Large intestine (tissue), 3 donors: ENCODE measurements around the gene SNCB. TPM values are rescaled to one million over a fixed set of nuclear protein-coding genes. Genes with fewer than 3 reads are reported as not detected.

Experiments used
- DNase-seq, 2 donors: peaks; one replicate each; pipeline versions ENCODE4 v3.0.0 to v3.0.0-alpha.2; 2013
- H3K27ac ChIP-seq: one replicate; pipeline ENCODE4 v1.5.1; 2013; ENCODE audit warnings: low read length
- H3K27me3 ChIP-seq: 2 replicates; pipeline ENCODE4 v1.6.1; 2013; ENCODE audit warnings: low read length; ENCODE audit not compliant: control insufficient read depth, insufficient read depth
- H3K36me3 ChIP-seq: 2 replicates; pipeline ENCODE4 v1.6.1; 2013; ENCODE audit warnings: low read length; ENCODE audit not compliant: control insufficient read depth, insufficient read depth
- H3K4me1 ChIP-seq: one replicate; pipeline ENCODE4 v1.6.1; 2013; ENCODE audit warnings: low read length; ENCODE audit not compliant: control insufficient read depth, insufficient read depth
- H3K4me3 ChIP-seq: one replicate; pipeline ENCODE4 v1.5.1; 2013; ENCODE audit warnings: low read length
- H3K9me3 ChIP-seq: one replicate; pipeline ENCODE4 v1.6.1; 2013; ENCODE audit warnings: mild to moderate bottlenecking, low read depth, low read length, moderate library complexity; ENCODE audit not compliant: control insufficient read depth
- WGBS: methylation state at CpG from one replicate; pipeline ENCODE4 v1.1.5; 2013; ENCODE audit warnings: low lambda C conversion rate; ENCODE audit not compliant: insufficient coverage; 5-methylcytosine and 5-hydroxymethylcytosine counted together
- polyA plus RNA-seq: library from polyadenylated mRNA; unstranded; fragments of 120-200 nt; gene quantifications from one replicate; pipeline ENCODE4 v1.2.1, GENCODE V29; 2013

The SNCB gene
- polyA plus RNA-seq, 1 donor: 0.39 TPM

- H3K27ac ChIP-seq: no peak overlapping the region
- no peak overlapping the region for H3K4me3 ChIP-seq
- DNase-seq: no peak
- no peaks in the 10 kb centered on the region for H3K9me3 ChIP-seq
- H3K4me1 ChIP-seq: peaks cover 14% of the 10 kb centered on the region
- 100% methylated on average over 1 of the region's 18 CpGs for WGBS
- H3K36me3 ChIP-seq: no peaks in the 10 kb centered on the region
- H3K27me3 ChIP-seq: peaks cover 4% of the 10 kb centered on the region
Measured at GRCh38 chr5:176671890-176672747, 41.8 kb upstream of the SNCB start.

DNA sequence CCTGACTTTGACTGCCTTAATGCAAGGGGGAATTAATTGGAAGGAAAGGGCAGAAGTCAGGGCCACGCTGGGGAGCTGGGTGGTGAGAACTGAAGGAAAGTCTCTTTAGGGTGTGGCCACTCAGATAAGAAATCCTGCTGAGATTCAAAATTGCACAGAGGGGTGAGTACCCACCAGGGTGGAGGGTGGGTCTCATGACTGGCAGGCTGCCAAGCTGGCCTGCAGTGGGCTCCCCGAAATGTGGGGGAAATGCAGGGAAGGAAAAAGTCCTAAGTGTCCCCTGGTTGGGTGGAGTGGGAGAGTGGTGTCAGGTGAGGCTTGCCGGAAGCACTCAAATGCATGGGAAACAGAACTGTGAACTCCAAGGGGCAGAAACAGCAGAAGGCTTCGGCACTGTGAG lies 41.1 kb upstream of the SNCB start:
- Histone ChIP-seq H3K27ac (no peak overlapping the region), H3K9me3 (no peaks in the 10 kb centered on the region), H3K36me3 (no peaks in the 10 kb centered on the region), H3K4me1 (peaks cover 9% of the 10 kb centered on the region), H3K27me3 (peaks cover 4% of the 10 kb centered on the region), H3K4me3 (no peak overlapping the region)
- WGBS: 30% methylated on average over 2 of the region's 4 CpGs
- peak in 1 of 2 donors; percentile 59 for DNase-seq

DNA sequence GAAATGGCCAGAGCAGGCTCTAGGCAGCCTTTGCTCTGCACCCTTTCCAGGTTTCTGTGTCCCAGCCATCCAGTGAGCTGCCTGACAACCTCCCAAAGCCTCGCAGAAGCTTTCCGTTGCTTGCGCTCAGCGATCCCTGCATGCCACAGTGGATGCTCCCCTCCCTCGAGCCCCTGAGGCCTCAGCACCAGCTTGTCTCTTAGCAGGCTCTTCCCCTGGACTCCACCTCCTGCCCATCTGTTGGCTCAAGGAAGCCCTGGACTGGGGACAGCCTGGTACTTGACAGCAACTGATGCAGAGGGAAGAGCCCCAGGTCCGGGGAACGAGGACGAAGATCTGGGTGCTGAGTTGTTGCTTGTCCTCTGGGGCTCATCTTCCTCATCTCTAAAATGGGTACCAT lies 40.1 kb upstream of the SNCB start:
- Histone ChIP-seq H3K36me3 (no peaks in the 10 kb centered on the region), H3K9me3 (no peaks in the 10 kb centered on the region), H3K4me1 (peaks cover 9% of the 10 kb centered on the region), H3K27me3 (peaks cover 6% of the 10 kb centered on the region), H3K4me3 (no peak overlapping the region), H3K27ac (no peak overlapping the region)
- no CpG with 5 or more reads among the region's 8 CpGs for WGBS
- DNase-seq: no peak

DNA sequence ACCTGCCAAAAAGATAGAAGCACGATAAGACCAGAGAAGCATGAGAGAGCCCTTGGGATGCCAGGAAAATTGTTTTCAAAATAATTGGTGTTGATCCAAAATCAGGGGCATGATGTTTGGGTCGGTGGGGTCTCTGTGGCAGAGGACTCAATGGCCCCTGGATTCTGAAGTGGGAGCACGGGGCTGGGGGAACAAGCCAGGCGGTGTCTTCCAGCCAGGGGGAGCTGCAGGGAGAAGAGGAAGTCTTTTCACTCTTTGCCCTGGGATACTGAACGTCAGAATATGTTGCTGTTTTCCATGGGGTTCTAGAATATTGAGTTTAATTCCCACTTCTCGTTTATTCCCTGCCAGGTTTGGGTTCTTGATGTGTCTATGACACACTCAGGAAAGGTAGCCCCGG lies 37.3 kb upstream of the SNCB start:
- H3K27me3 ChIP-seq: peaks cover 25% of the 10 kb centered on the region
- WGBS: 70% methylated on average over 2 of the region's 7 CpGs
- DNase-seq: no peak

GRCh38 chr5:176665517-176665916 lies 35.2 kb upstream of the SNCB start:
- Histone ChIP-seq H3K9me3 (no peaks in the 10 kb centered on the region), H3K4me3 (no peak overlapping the region), H3K27ac (no peak overlapping the region), H3K27me3 (peaks cover 28% of the 10 kb centered on the region), H3K36me3 (no peaks in the 10 kb centered on the region), H3K4me1 (peaks cover 2% of the 10 kb centered on the region)
- 80% methylated on average over 2 of the region's 6 CpGs for WGBS
- DNase-seq: no peak

More for the DNA sequence above, 37.3 kb upstream of the SNCB start:
- Histone ChIP-seq H3K36me3 (no peaks in the 10 kb centered on the region), H3K4me3 (no peak overlapping the region), H3K4me1 (peaks cover 9% of the 10 kb centered on the region), H3K27ac (no peak overlapping the region), H3K9me3 (no peaks in the 10 kb centered on the region)

DNA sequence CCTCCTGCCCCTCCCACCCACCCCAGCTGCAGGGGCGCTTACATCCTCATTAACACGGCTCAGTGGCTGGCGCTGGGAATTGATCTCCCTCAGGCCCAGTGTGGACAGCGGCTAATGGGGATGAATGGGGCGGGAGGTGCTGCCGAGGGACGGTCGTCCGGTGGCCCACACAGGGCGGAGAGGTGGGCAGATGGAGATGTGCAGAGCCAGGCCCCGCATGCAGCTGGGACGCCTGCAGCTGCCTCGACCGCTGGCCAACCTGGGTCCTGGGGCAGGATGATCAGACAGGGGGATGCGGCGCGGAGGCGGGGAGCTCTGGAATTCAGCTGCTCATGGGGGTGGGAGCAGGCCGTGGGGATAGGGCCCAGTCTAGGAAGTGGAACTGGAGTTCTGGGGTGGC lies 34.6 kb upstream of the SNCB start:
- DNase-seq: no peak
- Histone ChIP-seq H3K4me1 (no peaks in the 10 kb centered on the region), H3K36me3 (no peaks in the 10 kb centered on the region), H3K27me3 (peaks cover 28% of the 10 kb centered on the region), H3K9me3 (no peaks in the 10 kb centered on the region), H3K4me3 (no peak overlapping the region), H3K27ac (no peak overlapping the region)
- WGBS: no CpG with 5 or more reads among the region's 19 CpGs

- no peaks in the 10 kb centered on the region for H3K4me1 ChIP-seq
- no CpG with 5 or more reads among the region's 6 CpGs for WGBS
- peaks cover 28% of the 10 kb centered on the region for H3K27me3 ChIP-seq
- no peak for DNase-seq
- H3K27ac ChIP-seq: no peak overlapping the region
- no peak overlapping the region for H3K4me3 ChIP-seq
- no peaks in the 10 kb centered on the region for H3K9me3 ChIP-seq
- no peaks in the 10 kb centered on the region for H3K36me3 ChIP-seq
Measured at GRCh38 chr5:176664479-176664878, 34.1 kb upstream of the SNCB start.

DNA sequence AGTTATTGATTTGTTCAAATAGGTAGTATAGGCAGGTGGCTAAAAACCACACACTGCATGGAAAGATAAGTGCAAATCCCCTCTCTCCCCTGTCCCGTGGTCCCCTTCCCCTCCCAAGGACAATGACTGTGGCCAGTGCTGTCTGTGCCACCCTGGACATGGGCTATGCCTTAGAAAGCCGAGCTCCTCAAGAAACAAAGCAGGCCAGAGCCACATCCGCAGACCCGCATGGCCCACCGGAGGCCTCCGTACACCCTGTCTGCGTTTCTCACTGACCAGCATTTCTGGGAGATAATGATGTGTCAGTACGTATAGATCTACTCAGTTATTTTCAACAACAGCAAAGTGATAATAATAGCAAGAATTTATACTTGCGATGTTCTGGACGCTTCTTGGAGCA lies 33.2 kb upstream of the SNCB start:
- no peak overlapping the region for H3K27ac ChIP-seq
- no peaks in the 10 kb centered on the region for H3K9me3 ChIP-seq
- no CpG with 5 or more reads among the region's 10 CpGs for WGBS
- no peak overlapping the region for H3K4me3 ChIP-seq
- peaks cover 8% of the 10 kb centered on the region for H3K4me1 ChIP-seq
- no peaks in the 10 kb centered on the region for H3K36me3 ChIP-seq
- no peak for DNase-seq
- peaks cover 28% of the 10 kb centered on the region for H3K27me3 ChIP-seq

DNA sequence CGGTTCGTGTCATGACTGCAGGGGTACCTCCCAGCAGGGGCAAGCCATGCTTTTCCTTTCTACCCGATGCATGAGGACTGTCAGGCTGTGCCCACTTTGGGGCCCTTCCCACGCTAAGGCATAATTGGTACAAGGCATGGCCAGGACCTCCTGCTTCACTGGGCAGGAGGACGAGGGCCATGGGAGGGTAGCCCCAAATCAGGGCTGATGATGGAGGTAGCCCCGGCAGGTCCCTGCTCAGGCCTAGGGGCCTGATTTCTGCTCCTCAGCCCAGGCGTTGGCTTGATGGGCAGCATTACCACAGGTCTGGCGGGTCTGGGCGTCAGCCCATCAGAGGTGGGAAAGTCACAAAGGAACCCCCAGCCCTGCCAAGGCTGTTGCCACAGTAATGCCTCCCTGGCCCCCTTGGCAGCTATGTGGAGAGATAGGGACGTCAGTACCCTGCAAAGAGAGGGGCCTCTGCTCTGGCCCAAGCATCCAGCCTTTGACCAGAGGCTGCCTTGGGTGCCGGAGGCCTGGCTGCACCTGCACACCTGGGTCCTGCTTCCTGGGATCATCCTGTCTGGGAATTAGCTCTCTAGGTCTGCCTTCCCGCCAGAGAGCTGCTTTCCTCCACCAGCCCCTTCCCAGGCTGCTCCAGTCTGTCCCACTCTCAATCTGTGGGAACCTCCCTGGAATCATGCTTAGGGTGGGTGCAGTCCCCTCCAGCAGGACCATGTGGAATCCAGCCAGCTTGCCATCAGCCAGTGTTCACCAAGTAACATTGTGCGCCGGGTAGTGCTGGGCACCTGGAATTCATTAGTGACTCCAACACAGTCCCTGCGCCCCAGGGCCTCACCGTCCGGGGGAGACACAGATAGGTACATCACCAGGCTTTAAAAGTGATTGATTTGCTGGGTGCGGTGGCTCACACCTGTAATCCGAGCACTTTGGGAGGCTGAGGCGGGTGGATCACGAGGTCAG lies 32.3 kb upstream of the SNCB start:
- Histone ChIP-seq H3K4me3 (no peak overlapping the region), H3K9me3 (no peaks in the 10 kb centered on the region), H3K36me3 (no peaks in the 10 kb centered on the region), H3K27ac (no peak overlapping the region), H3K27me3 (peaks cover 24% of the 10 kb centered on the region), H3K4me1 (peaks cover 12% of the 10 kb centered on the region)
- no peak for DNase-seq
- no CpG with 5 or more reads among the region's 21 CpGs for WGBS

DNA sequence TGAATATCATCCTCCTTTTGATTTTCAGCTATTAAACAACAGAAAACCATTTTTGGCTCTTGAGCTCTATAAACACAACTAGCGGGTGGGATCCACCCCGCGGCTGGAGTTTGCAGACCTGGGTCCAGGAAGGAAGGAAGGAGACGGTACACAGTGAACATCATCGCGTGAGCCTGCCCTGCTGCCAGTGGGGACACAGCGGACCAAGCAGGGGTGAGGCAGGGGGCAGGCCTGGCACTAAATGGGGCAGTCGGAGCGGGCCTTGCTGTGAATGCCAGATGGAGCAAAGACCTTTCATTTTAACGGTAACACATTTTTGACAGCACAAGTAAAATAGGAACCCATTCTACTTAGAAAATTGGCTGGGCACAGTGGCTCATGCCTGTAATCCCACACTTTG lies 31.3 kb upstream of the SNCB start:
- no peak for DNase-seq
- H3K27me3 ChIP-seq: peaks cover 24% of the 10 kb centered on the region
- no peaks in the 10 kb centered on the region for H3K9me3 ChIP-seq
- H3K4me3 ChIP-seq: no peak overlapping the region
- no CpG with 5 or more reads among the region's 10 CpGs for WGBS
- peaks cover 12% of the 10 kb centered on the region for H3K4me1 ChIP-seq
- no peak overlapping the region for H3K27ac ChIP-seq
- peaks cover 7% of the 10 kb centered on the region for H3K36me3 ChIP-seq
